CD4-positive, alpha-beta T cell (primary cell): ENCODE measurements around the gene TMEM54. TPM values are rescaled to one million over a fixed set of nuclear protein-coding genes. Genes with fewer than 3 reads are reported as not detected.

ENCODE experiments used
- ATAC-seq: fragments of 200-7000 bp; cut with Tn5 transposase; one replicate; pipeline ENCODE4 v1.10.0; 2022; ENCODE audit warnings: mild to moderate bottlenecking; ENCODE audit not compliant: poor library complexity
- CTCF ChIA-PET: fragments of 350-600 bp; sonication (Branson Sonifier 250); formaldehyde crosslinking; loops from one replicate; lab custom pipeline; 2021; ENCODE audit warnings: antibody characterized with exemption, inconsistent platforms; lab: Charles Lee
- POLR2A ChIA-PET: fragments of 350-600 bp; sonication (Branson Sonifier 250); formaldehyde crosslinking; loops from one replicate; lab custom pipeline; 2021; ENCODE audit warnings: antibody characterized with exemption, inconsistent platforms; lab: Charles Lee
- DNase-seq, 14 experiments: peaks; one replicate each; pipeline ENCODE4 v3.0.0-alpha.2; 2013 to 2020; ENCODE audit warnings: mixed read lengths in 2 of 14
- H3K27ac ChIP-seq, 2 donors: one replicate each; pipeline versions ENCODE4 v1.5.1 to v1.7.0; 2013; ENCODE audit warnings: low read length in 2 of 2, low read depth in 1 of 2, mild to moderate bottlenecking in 1 of 2
- H3K27me3 ChIP-seq, 2 experiments: 1 replicate in 1 of 2; 2 replicates in 1 of 2; pipeline versions ENCODE4 v1.6.1 to v1.7.0; 2013; ENCODE audit warnings: low read length in 2 of 2, control low read depth in 1 of 2, mild to moderate bottlenecking in 1 of 2, moderate library complexity in 1 of 2; ENCODE audit not compliant: insufficient read depth in 2 of 2, control insufficient read depth in 1 of 2
- H3K36me3 ChIP-seq: one replicate; pipeline ENCODE4 v1.6.1; 2013; ENCODE audit warnings: low read length, control low read depth; ENCODE audit not compliant: insufficient read depth
- H3K4me1 ChIP-seq: one replicate; pipeline ENCODE4 v1.6.1; 2013; ENCODE audit warnings: low read length, control low read depth; ENCODE audit not compliant: insufficient read depth
- H3K4me3 ChIP-seq: one replicate; pipeline ENCODE4 v1.5.1; 2013; ENCODE audit warnings: mild to moderate bottlenecking, low read length, moderate library complexity
- H3K9me3 ChIP-seq, 2 experiments: 1 replicate in 1 of 2; 2 replicates in 1 of 2; pipeline versions ENCODE4 v1.6.1 to v1.7.0; 2013; ENCODE audit warnings: low read length in 2 of 2, mild to moderate bottlenecking in 2 of 2, control low read depth in 1 of 2, moderate library complexity in 1 of 2; ENCODE audit not compliant: control insufficient read depth in 1 of 2, insufficient read depth in 1 of 2
- H3K27ac Mint-ChIP-seq: one replicate; pipeline ENCODE4 v1.8.0; 2020; ENCODE audit warnings: mixed read lengths
- H3K27me3 Mint-ChIP-seq: one replicate; pipeline ENCODE4 v1.8.0; 2021; ENCODE audit warnings: mixed read lengths
- H3K36me3 Mint-ChIP-seq: one replicate; pipeline ENCODE4 v1.8.0; 2021; ENCODE audit warnings: low read depth, mixed read lengths
- H3K4me1 Mint-ChIP-seq: one replicate; pipeline ENCODE4 v1.8.0; 2021; ENCODE audit warnings: low read depth, mixed read lengths
- H3K4me3 Mint-ChIP-seq: one replicate; pipeline ENCODE4 v1.8.0; 2020; ENCODE audit warnings: mild to moderate bottlenecking, mixed read lengths
- H3K9me3 Mint-ChIP-seq: one replicate; pipeline ENCODE4 v1.8.0; 2020; ENCODE audit warnings: mixed read lengths
- CTCF ChIP-seq: fragments of 200-600 bp; IDR thresholded peaks from one replicate; pipeline ENCODE4 v1.8.0; 2022; ENCODE audit warnings: antibody characterized with exemption, mild to moderate bottlenecking
- intact Hi-C, 2 experiments: fragments of 100-400 bp; cut with DNase I in 1 of 2; cut with micrococcal nuclease in 1 of 2; formaldehyde crosslinking; loops; one replicate each; pipeline versions ENCODE4 v1.15.1 to v1.9.0; 2023 to 2025; cut with DNase I, micrococcal nuclease
- total RNA-seq, 174 experiments: library from RNA in 2 of 174; stranded (reverse) in 2 of 174; gene quantifications; one replicate each; pipeline ENCODE4 v1.2.3 and lab custom pipeline; 2021 to 2026

The TMEM54 gene
- total RNA-seq, 2 experiments from 2014 or later = not detected

GRCh38 chr1:32858791-32859190 lies 42.4 kb downstream of the TMEM54 start:
- Histone ChIP-seq H3K36me3 (peaks cover 60% of the 10 kb centered on the region), H3K27ac (no peak overlapping the region), H3K9me3 (no peaks in the 10 kb centered on the region), H3K4me3 (no peak overlapping the region), H3K27me3 (no peaks in the 10 kb centered on the region), H3K4me1 (no peaks in the 10 kb centered on the region)
- DNase-seq = no peak
- POLR2A ChIA-PET = no interaction called here
- TF ChIP-seq CTCF = no peak
- no peak for ATAC-seq
- no peak overlapping the region for H3K27ac Mint-ChIP-seq
- H3K4me3 Mint-ChIP-seq = no peak overlapping the region
- H3K9me3 Mint-ChIP-seq = no peaks in the 10 kb centered on the region
- no peaks in the 10 kb centered on the region for H3K27me3 Mint-ChIP-seq
- CTCF ChIA-PET = interaction anchor here (0.9 kb wide), 1 partner anchor 147 kb away, joined by 3 read pairs; no protein-coding TSS in a partner anchor
- intact Hi-C loops = no loop called here
- H3K36me3 Mint-ChIP-seq = peaks cover 83% of the 10 kb centered on the region
- no peaks in the 10 kb centered on the region for H3K4me1 Mint-ChIP-seq

- no peak overlapping the region for H3K4me3 ChIP-seq
- ChIA-PET CTCF (no interaction called here), POLR2A (no interaction called here)
- intact Hi-C loops = no loop called here
- Mint-ChIP-seq H3K36me3 (peaks cover 84% of the 10 kb centered on the region), H3K4me3 (no peak overlapping the region), H3K27ac (no peak overlapping the region), H3K27me3 (no peaks in the 10 kb centered on the region), H3K9me3 (no peaks in the 10 kb centered on the region), H3K4me1 (no peaks in the 10 kb centered on the region)
- DNase-seq (no peak), ATAC-seq (no peak)
- H3K27me3 ChIP-seq = no peaks in the 10 kb centered on the region
- H3K4me1 ChIP-seq = no peaks in the 10 kb centered on the region
- H3K36me3 ChIP-seq = peaks cover 66% of the 10 kb centered on the region
- H3K9me3 ChIP-seq = no peaks in the 10 kb centered on the region
- H3K27ac ChIP-seq = no peak overlapping the region
- no peak for TF ChIP-seq CTCF
Measured at GRCh38 chr1:32858136-32858535, 43.1 kb downstream of the TMEM54 start.

GRCh38 chr1:32855861-32856617 lies 45.1 kb downstream of the TMEM54 start:
- POLR2A ChIA-PET = no interaction called here

More at GRCh38 chr1:32855861-32856617, 45.1 kb downstream of the TMEM54 start:
- Histone ChIP-seq H3K9me3 (no peaks in the 10 kb centered on the region), H3K27me3 (no peaks in the 10 kb centered on the region), H3K36me3 (peaks cover 65% of the 10 kb centered on the region), H3K4me1 (no peaks in the 10 kb centered on the region), H3K4me3 (no peak overlapping the region), H3K27ac (no peak overlapping the region)
- Mint-ChIP-seq H3K27ac (no peak overlapping the region), H3K4me3 (no peak overlapping the region), H3K27me3 (no peaks in the 10 kb centered on the region), H3K4me1 (no peaks in the 10 kb centered on the region), H3K9me3 (no peaks in the 10 kb centered on the region), H3K36me3 (peaks cover 76% of the 10 kb centered on the region)
- intact Hi-C loops = no loop called here
- CTCF ChIA-PET = no interaction called here
- no peak for TF ChIP-seq CTCF
- ATAC-seq = no peak
- no peak for DNase-seq
